ENCODE data around the gene SSNA1. TPM values are rescaled to one million over a fixed set of nuclear protein-coding genes. Genes with fewer than 3 reads are reported as not detected.

The SSNA1 gene
- total RNA-seq, 1 donor from 2014 or later: 40.9 TPM

DNA sequence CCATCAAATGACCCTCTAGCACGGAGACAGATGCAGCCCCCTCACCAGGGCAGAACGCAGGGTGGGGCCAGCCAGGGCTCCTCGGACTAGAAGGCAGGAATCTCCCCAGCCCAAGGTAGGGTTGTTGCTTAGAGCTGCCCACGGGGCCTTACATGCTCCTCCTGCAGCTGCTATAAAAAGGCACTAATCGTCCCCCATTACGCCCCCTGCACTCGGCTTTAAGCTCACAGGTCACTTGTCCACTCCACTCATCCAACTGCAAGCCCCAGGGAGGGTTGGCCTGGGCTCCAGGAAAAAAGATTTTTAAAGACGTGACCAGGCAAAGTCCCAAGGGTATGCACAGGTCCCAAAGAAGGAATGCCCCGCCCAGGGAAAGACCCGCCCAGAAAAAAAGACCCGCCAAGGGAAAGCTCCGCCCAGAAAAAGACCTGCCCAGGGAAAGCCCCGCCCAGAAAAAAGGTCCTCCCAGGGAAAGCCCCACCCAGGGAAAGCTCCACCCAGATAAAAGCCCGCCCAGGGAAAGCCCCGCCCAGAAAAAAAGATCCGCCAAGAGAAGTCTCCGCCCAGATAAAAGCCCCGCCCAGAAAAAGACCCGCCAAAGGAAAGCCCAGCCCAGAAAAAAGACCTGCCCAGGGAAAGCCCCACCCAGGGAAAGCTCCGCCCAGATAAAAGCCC lies 38.4 kb upstream of the SSNA1 start:
- H3K4me1 Mint-ChIP-seq: no peaks in the 10 kb centered on the region
- H3K27me3 Mint-ChIP-seq (ENCODE audit: low read depth): peaks cover 26% of the 10 kb centered on the region
- no peaks in the 10 kb centered on the region for H3K9me3 Mint-ChIP-seq
- H3K36me3 Mint-ChIP-seq: no peaks in the 10 kb centered on the region
- no peak overlapping the region for H3K4me3 Mint-ChIP-seq
- TF ChIP-seq, protein P1, sequence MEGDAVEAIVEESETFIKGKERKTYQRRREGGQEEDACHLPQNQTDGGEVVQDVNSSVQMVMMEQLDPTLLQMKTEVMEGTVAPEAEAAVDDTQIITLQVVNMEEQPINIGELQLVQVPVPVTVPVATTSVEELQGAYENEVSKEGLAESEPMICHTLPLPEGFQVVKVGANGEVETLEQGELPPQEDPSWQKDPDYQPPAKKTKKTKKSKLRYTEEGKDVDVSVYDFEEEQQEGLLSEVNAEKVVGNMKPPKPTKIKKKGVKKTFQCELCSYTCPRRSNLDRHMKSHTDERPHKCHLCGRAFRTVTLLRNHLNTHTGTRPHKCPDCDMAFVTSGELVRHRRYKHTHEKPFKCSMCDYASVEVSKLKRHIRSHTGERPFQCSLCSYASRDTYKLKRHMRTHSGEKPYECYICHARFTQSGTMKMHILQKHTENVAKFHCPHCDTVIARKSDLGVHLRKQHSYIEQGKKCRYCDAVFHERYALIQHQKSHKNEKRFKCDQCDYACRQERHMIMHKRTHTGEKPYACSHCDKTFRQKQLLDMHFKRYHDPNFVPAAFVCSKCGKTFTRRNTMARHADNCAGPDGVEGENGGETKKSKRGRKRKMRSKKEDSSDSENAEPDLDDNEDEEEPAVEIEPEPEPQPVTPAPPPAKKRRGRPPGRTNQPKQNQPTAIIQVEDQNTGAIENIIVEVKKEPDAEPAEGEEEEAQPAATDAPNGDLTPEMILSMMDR (IDR thresholded peaks at IDR 0.05; ENCODE audit: unreplicated experiment): no peak
- no peak overlapping the region for H3K27ac Mint-ChIP-seq
- no peak for DNase-seq (ENCODE audit: low spot score in 2 of 2, unreplicated experiment in 2 of 2)

DNA sequence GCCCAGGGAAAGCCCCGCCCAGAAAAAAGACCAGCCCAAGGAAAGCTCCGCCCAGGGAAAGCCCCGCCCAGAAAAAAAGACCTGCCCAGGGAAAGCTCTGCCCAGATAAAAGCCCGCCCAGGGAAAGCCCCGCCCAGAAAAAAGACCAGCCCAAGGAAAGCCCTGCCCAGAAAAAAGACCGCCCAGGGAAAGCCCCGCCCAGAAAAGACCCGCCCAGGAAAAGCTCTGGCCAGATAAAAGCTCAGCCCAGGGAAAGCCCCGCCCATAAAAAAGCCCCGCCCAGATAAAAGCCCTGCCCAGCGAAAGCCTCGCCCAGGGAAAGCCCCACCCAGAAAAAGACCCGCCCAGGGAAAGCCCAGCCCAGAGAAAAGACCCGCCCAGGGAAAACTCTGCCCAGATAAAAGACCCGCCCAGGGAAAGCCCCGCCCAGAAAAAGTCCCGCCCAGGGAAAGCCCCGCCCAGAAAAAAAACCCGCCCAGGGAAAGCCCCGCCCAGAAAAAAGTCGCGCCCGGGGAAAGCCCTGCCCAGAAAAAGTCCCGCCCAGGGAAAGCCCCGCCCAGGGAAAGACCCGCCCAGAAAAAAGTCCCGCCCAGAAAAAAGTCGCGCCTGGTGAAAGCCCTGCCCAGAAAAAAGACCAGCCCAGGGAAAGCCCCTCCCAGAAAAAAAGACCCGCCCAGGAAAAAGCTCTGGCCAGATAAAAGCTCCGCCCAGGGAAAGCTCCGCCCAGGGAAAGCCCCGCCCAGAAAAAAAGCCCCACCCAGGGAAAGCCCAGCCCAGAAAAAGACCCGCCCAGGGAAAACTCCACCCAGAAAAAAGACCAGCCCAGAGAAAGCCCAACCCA lies 37.6 kb upstream of the SSNA1 start:
- H3K4me3 Mint-ChIP-seq: no peak overlapping the region
- H3K9me3 Mint-ChIP-seq: no peaks in the 10 kb centered on the region
- peaks cover 33% of the 10 kb centered on the region for H3K27me3 Mint-ChIP-seq (ENCODE audit: low read depth)
- no peaks in the 10 kb centered on the region for H3K4me1 Mint-ChIP-seq
- TF ChIP-seq, protein P1 (IDR thresholded peaks at IDR 0.05; ENCODE audit: unreplicated experiment): no peak
- no peaks in the 10 kb centered on the region for H3K36me3 Mint-ChIP-seq
- H3K27ac Mint-ChIP-seq: no peak overlapping the region
- DNase-seq (ENCODE audit: low spot score in 2 of 2, unreplicated experiment in 2 of 2): no peak

DNA sequence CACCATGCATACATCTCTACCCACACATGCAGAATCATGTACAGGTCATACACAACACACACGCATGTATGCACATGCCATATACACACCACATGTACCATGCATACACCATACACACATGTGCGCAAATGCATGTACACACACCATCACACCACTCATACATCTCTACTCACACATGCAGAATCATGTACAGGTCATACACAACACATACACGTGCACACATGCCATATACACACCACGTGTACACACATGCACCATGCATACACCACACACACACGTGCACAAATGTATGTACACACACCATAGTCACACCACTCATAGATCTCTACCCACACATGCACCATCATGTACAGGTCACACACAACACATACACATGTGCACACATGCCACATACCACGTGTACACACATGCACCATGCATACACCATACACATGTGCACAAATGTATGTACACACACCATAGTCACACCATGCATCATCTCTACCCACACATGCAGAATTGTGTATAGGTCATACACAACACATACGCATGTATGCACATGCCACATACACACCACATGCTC lies 35.6 kb upstream of the SSNA1 start:
- TF ChIP-seq, protein P1 (IDR thresholded peaks at IDR 0.05; ENCODE audit: unreplicated experiment): no peak
- no peak overlapping the region for H3K4me3 Mint-ChIP-seq

DNA sequence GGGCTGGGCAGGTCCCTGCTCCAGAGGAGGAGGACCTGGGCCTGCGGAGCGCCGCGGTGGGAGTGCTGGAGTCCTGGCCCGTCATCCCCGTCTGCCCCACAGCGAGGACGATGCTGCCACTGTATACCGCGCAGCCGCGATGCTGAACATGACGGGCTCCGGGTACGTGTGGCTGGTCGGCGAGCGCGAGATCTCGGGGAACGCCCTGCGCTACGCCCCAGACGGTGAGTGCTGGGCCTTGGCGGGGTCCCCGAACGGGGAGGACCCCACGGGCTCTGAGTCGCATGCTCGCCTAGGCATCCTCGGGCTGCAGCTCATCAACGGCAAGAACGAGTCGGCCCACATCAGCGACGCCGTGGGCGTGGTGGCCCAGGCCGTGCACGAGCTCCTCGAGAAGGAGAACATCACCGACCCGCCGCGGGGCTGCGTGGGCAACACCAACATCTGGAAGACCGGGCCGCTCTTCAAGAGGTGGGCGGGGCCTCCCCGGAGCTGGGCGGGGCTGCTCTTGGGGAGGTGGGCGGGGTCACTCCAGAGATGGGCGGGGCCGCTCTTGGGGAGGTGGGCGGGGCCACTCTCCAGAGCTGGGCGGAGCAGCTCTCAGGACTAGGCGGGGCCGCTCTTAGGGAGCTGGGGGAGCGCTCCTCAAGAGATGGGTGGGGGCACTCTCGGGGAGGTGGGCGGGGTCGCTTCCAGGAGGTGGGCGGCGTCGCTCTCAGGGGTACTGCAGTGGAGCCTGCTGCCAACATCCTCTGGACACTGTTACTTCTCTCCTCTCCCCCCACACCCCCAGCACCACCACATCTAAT lies 31.7 kb upstream of the SSNA1 start:
- Mint-ChIP-seq H3K4me1 (peaks cover 1% of the 10 kb centered on the region), H3K36me3 (no peaks in the 10 kb centered on the region), H3K9me3 (no peaks in the 10 kb centered on the region), H3K4me3 (no peak overlapping the region), H3K27ac (no peak overlapping the region), H3K27me3 (ENCODE audit: low read depth) (peaks cover 71% of the 10 kb centered on the region)
- no peak for DNase-seq (ENCODE audit: low spot score in 2 of 2, unreplicated experiment in 2 of 2)
- TF ChIP-seq, protein P1 (IDR thresholded peaks at IDR 0.05; ENCODE audit: unreplicated experiment): no peak

More for the DNA sequence above, 35.6 kb upstream of the SSNA1 start:
- peaks cover 41% of the 10 kb centered on the region for H3K27me3 Mint-ChIP-seq (ENCODE audit: low read depth)
- no peak overlapping the region for H3K27ac Mint-ChIP-seq
- no peaks in the 10 kb centered on the region for H3K4me1 Mint-ChIP-seq
- no peak for DNase-seq (ENCODE audit: low spot score in 2 of 2, unreplicated experiment in 2 of 2)
- no peaks in the 10 kb centered on the region for H3K9me3 Mint-ChIP-seq
- H3K36me3 Mint-ChIP-seq: no peaks in the 10 kb centered on the region

DNA sequence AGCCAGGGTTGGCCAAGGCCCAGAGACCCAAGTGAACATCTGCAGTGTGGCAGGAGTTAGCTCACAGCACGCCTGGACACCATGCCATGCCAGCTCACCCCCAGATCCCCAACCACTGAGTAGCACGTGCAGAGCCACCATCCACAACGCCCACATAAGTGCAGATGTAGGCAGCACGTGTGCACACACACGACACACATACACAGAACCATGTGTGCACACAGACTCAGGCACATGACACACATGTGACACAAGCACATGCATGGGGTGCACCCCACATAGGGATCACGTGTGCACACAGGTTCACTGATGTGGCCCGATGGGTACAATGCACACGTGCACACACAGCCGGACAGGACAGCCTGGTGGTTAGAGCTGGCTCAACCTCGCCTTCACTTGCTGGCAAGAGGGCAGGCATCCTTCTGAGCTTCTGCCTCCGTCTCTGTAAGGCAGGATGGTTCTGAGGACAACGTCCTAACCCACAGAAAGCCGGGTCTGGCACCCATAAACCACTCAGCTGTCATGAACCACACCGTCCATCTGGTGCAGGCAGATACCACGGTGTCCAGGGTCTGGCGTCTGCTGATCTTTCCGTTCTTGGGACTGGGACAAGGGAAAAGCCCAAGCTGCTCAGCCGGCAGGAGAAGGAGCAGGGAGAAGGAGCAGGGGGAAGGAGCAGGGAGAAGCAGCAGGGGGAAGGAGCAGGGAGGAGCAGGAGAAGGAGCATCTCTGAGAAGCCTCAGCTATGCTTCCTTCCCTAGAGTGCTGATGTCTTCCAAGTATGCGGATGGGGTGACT lies 30.7 kb upstream of the SSNA1 start:
- H3K27ac Mint-ChIP-seq: no peak overlapping the region
- H3K4me3 Mint-ChIP-seq: no peak overlapping the region
- no peak for DNase-seq (ENCODE audit: low spot score in 2 of 2, unreplicated experiment in 2 of 2)
- no peaks in the 10 kb centered on the region for H3K9me3 Mint-ChIP-seq
- no peaks in the 10 kb centered on the region for H3K36me3 Mint-ChIP-seq
- peaks cover 79% of the 10 kb centered on the region for H3K27me3 Mint-ChIP-seq (ENCODE audit: low read depth)
- TF ChIP-seq, protein P1 (IDR thresholded peaks at IDR 0.05; ENCODE audit: unreplicated experiment): no peak
- H3K4me1 Mint-ChIP-seq: peaks cover 2% of the 10 kb centered on the region

All from mesothelial cell of epicardium (in vitro differentiated cells).